ENCODE results near the gene DNAH2. TPM values are rescaled to one million over a fixed set of nuclear protein-coding genes. Genes with fewer than 3 reads are reported as not detected.

The DNAH2 gene
- total and polyA plus RNA-seq, 2 of the 8 experiments (the other 6 are each of a cell fraction or from before 2014, with no cell fraction given): 0.13 to 0.18 TPM

GRCh38 chr17:7841915-7842379 lies 124.4 kb downstream of the DNAH2 start:
- no peak for FAIRE-seq
- Histone ChIP-seq H4K8ac (ENCODE audit: extremely low read depth, insufficient read depth, low read length) (peak overlapping the region; percentile 77), H3K18ac (ENCODE audit: extremely low read depth, low read length) (peak overlapping the region; percentile 93), H3K4me1 (replicated peaks in 1 of 4; ENCODE audit: control insufficient read depth in 3 of 4, insufficient read depth in 4 of 4, low read length in 3 of 4) (peaks cover 10 to 34% (median 21%) of the 10 kb centered on the region in 4 experiments), H3K27ac (ENCODE audit: low read depth, low read length) (peak overlapping the region; percentile 37; the same call in 1 of the 2 replicates), H2BK5ac (ENCODE audit: low read depth, low read length) (peak overlapping the region; percentile 60; the same call in 1 of the 2 replicates), H3K4me3 (ENCODE audit: extremely low read depth in 1 of 4, insufficient read depth in 2 of 4, low read depth in 3 of 4, low read length in 4 of 4) (peak overlapping the region; percentile 70 to 98 (median 86)), H3K23ac (ENCODE audit: insufficient read length) (no peak overlapping the region), H3K27me3 (replicated peaks in 1 of 4; ENCODE audit: control insufficient read depth in 3 of 4, extremely low read depth in 1 of 4, insufficient read depth in 3 of 4, low read length in 3 of 4) (peaks cover 18 to 53% (median 49%) of the 10 kb centered on the region in 4 experiments), H3K9ac (replicated peaks in 1 of 4; ENCODE audit: extremely low read depth in 1 of 4, low read depth in 3 of 4, low read length in 3 of 4) (peak overlapping the region; percentile 57 to 71 (median 66); a peak in 6 of 7 replicates), H2BK20ac (ENCODE audit: low read length) (no peak overlapping the region), H3K14ac (ENCODE audit: insufficient read length) (no peak overlapping the region), H3K36me3 (ENCODE audit: control insufficient read depth in 2 of 4, insufficient read depth in 4 of 4, low read length in 3 of 4) (no peaks in the 10 kb centered on the region; a peak in 1 of 8 replicates), H4K91ac (replicated peaks; ENCODE audit: insufficient read length, low read length) (no peak overlapping the region), H2AFZ (ENCODE audit: low read length) (no peak overlapping the region), H3K4me2 (ENCODE audit: insufficient read depth in 1 of 2, low read depth in 2 of 2, low read length in 2 of 2) (peak overlapping the region; percentile 96 to 100), H2AK5ac (ENCODE audit: low read depth, low read length) (no peak overlapping the region), H4K5ac (ENCODE audit: insufficient read length, low read depth, low read length) (peak overlapping the region; percentile 75), H3K79me2 (ENCODE audit: control insufficient read depth in 1 of 2, insufficient read depth in 2 of 2, low read length in 2 of 2) (no peaks in the 10 kb centered on the region), H3K79me1 (ENCODE audit: low read depth, low read length) (no peaks in the 10 kb centered on the region), H3K23me2 (ENCODE audit: low read depth, low read length) (peaks cover 37% of the 10 kb centered on the region), H2BK120ac (replicated peaks; ENCODE audit: low read depth, low read length) (no peak overlapping the region), H3K9me3 (ENCODE audit: insufficient read depth in 2 of 2, low read depth in 1 of 2, low read length in 1 of 2) (no peaks in the 10 kb centered on the region), H3K4ac (replicated peaks; ENCODE audit: insufficient read length, low read depth, low read length) (no peak overlapping the region), H4K20me1 (replicated peaks in 1 of 2; ENCODE audit: control insufficient read depth in 1 of 2, insufficient read depth in 2 of 2, low read length in 2 of 2) (peaks cover 12 to 42% of the 10 kb centered on the region in 2 experiments), H3K56ac (replicated peaks; ENCODE audit: insufficient read length, low read depth, low read length) (peak overlapping the region; percentile 91), H2BK15ac (ENCODE audit: low read length) (no peak overlapping the region), H2BK12ac (ENCODE audit: low read depth, low read length) (no peak overlapping the region)
- DNase-seq (ENCODE audit: low read depth in 1 of 2, low spot score in 2 of 2): peak in 1 of 2 experiments; percentile 98
- WGBS, 2 experiments (ENCODE audit: extremely low coverage in 1 of 2, insufficient coverage in 1 of 2, insufficient read length in 1 of 2, insufficient replicate concordance in 2 of 2, low coverage in 1 of 2, low lambda C conversion rate in 2 of 2, missing lambda C conversion rate in 1 of 2): 0% methylated on average over 42 of the region's 46 CpGs; no CpG with 5 or more reads in 1 of the 2 experiments
- ChIA-PET POLR2A (ENCODE audit: partially characterized antibody) (interaction anchor here (0.6 to 4.2 kb wide), 7 partner anchors 10 to 165 kb away, joined by 3 to 20 read pairs (median 5); partner anchors contain the start of genes CYB5D1, KDM6B, NAA38 and TMEM88), CTCF (ENCODE audit: partially characterized antibody) (interaction anchor here (1.7 to 2.1 kb wide), 4 partner anchors 9 to 98 kb away, joined by 4 to 7 read pairs (median 6); no protein-coding TSS in a partner anchor)
- TF ChIP-seq RXRA (IDR thresholded peaks at IDR 0.05; ENCODE audit: insufficient read depth, low read depth, low read length) (no peak), POLR2A (IDR thresholded peaks at IDR 0.05; ENCODE audit: control extremely low read depth in 1 of 2, low read depth in 2 of 2, low read length in 2 of 2) (no peak), TAF7 (optimal IDR thresholded peaks at IDR 0.05; ENCODE audit: borderline replicate concordance, low read depth, low read length) (no peak), NRF1 (IDR thresholded peaks at IDR 0.05; ENCODE audit: low read depth, low read length) (no peak), EGR1 (IDR thresholded peaks at IDR 0.05; ENCODE audit: borderline replicate concordance, low read depth, low read length) (peak; percentile 76; the same call in 1 of the 2 replicates), SP2 (IDR thresholded peaks at IDR 0.05; ENCODE audit: low read length) (no peak), RBBP5 (IDR thresholded peaks at IDR 0.05; ENCODE audit: borderline replicate concordance, low read depth, low read length) (no peak), SRF (IDR thresholded peaks at IDR 0.05; ENCODE audit: low read depth, low read length) (no peak), SP1 (IDR thresholded peaks at IDR 0.05; ENCODE audit: low read depth, low read length) (peak; percentile 69; the same call in 1 of the 2 replicates), USF2 (IDR thresholded peaks at IDR 0.05; ENCODE audit: low read length) (0 out of 2 replicates have a peak, but pooled peaks have one; percentile 22), PHF8 (conservative IDR thresholded peaks at IDR 0.05; ENCODE audit: low read depth, low read length) (peak; percentile 47), HDAC2 (IDR thresholded peaks at IDR 0.05; ENCODE audit: borderline replicate concordance in 1 of 2, low read depth in 2 of 2, low read length in 2 of 2) (0 out of 4 replicates have a peak, but pooled peaks of 1 of the 2 experiments have one; percentile 71)
